HEK293 (cell line): ENCODE results near the gene USP33.

Experiments used
- CTCF ChIP-seq: fragments of 450-650 bp; formaldehyde crosslinking; IDR thresholded peaks from 2 replicates; pipeline ENCODE4 v1.5.1; 2016; ENCODE audit warnings: missing biosample characterization, missing genetic modification characterization
- GLI4 ChIP-seq: fragments of 450-650 bp; formaldehyde crosslinking; IDR thresholded peaks from 2 replicates; pipeline ENCODE4 v1.5.1; 2016; ENCODE audit warnings: missing biosample characterization, missing genetic modification characterization
- ZBTB26 ChIP-seq: fragments of 450-650 bp; formaldehyde crosslinking; optimal IDR thresholded peaks from 2 replicates; pipeline ENCODE3; 2016; ENCODE audit warnings: missing biosample characterization, mild to moderate bottlenecking, missing genetic modification characterization
- ZNF292 ChIP-seq: fragments of 450-650 bp; formaldehyde crosslinking; IDR thresholded peaks from 2 replicates; pipeline ENCODE4 v1.5.1; 2016; ENCODE audit warnings: low read depth, missing biosample characterization, missing genetic modification characterization, borderline replicate concordance
- ZNF510 ChIP-seq: fragments of 450-650 bp; formaldehyde crosslinking; IDR thresholded peaks from 2 replicates; pipeline ENCODE4 v1.5.1; 2018; ENCODE audit warnings: mild to moderate bottlenecking, missing genetic modification characterization, missing biosample characterization; ENCODE audit not compliant: insufficient replicate concordance
- ZNF639 ChIP-seq: fragments of 450-650 bp; formaldehyde crosslinking; IDR thresholded peaks from 2 replicates; pipeline ENCODE4 v1.5.1; 2016; ENCODE audit warnings: missing biosample characterization, missing genetic modification characterization
- ZNF660 ChIP-seq: fragments of 450-650 bp; IDR thresholded peaks from 2 replicates; pipeline ENCODE4 v1.5.1; 2018; ENCODE audit warnings: missing biosample characterization, mild to moderate bottlenecking, missing genetic modification characterization

- no peak for TF ChIP-seq ZNF660 (tag by site-specific recombination)
- TF ChIP-seq CTCF (tag by site-specific recombination) = no peak
- no peak for TF ChIP-seq ZBTB26 (tag by site-specific recombination)
- no peak for TF ChIP-seq ZNF292 (tag by site-specific recombination)
- no peak for TF ChIP-seq GLI4 (tag by site-specific recombination)
- no peak for TF ChIP-seq ZNF639 (tag by site-specific recombination)
- TF ChIP-seq ZNF510 (tag by site-specific recombination) = no peak
These were observed 62.2 kb downstream of the USP33 start for GRCh38 chr1:77697441-77697840.
